Osteocyte (in vitro differentiated cells): ENCODE measurements around the gene MAML2. TPM values are rescaled to one million over a fixed set of nuclear protein-coding genes. Genes with fewer than 3 reads are reported as not detected.

ENCODE experiments used
- DNase-seq: peaks from one replicate; pipeline ENCODE4 v3.0.0; 2021; ENCODE audit warnings: mixed read lengths; ENCODE audit not compliant: unreplicated experiment; ENCODE audit errors: extremely low spot score
- H3K27ac Mint-ChIP-seq: one replicate; pipeline ENCODE4 v1.8.0; 2021; ENCODE audit warnings: mild to moderate bottlenecking, mixed read lengths; ENCODE audit not compliant: unreplicated experiment
- H3K27me3 Mint-ChIP-seq: one replicate; pipeline ENCODE4 v1.8.0; 2021; ENCODE audit warnings: mixed read lengths; ENCODE audit not compliant: unreplicated experiment
- H3K36me3 Mint-ChIP-seq: one replicate; pipeline ENCODE4 v1.8.0; 2021; ENCODE audit warnings: mixed read lengths; ENCODE audit not compliant: unreplicated experiment
- H3K4me1 Mint-ChIP-seq: one replicate; pipeline ENCODE4 v1.8.0; 2021; ENCODE audit warnings: mixed read lengths; ENCODE audit not compliant: unreplicated experiment
- H3K4me3 Mint-ChIP-seq: one replicate; pipeline ENCODE4 v1.8.0; 2021; ENCODE audit warnings: mild to moderate bottlenecking, moderate library complexity, mixed read lengths; ENCODE audit not compliant: unreplicated experiment
- H3K9me3 Mint-ChIP-seq: one replicate; pipeline ENCODE4 v1.8.0; 2021; ENCODE audit warnings: mixed read lengths; ENCODE audit not compliant: unreplicated experiment
- total RNA-seq: library from RNA; stranded (reverse); gene quantifications from 2 replicates; pipeline ENCODE4 v1.2.1, GENCODE V29; 2021
- TF ChIP-seq, protein P1 (sequence below): fragments of 200-600 bp; sonication (generic); IDR thresholded peaks from 2 replicates; pipeline ENCODE4 v1.5.0; 2021; ENCODE audit warnings: antibody characterized with exemption, mild to moderate bottlenecking, moderate library complexity

MAML2 gene
- total RNA-seq, 1 donor from 2014 or later, result 29.3 TPM

DNA sequence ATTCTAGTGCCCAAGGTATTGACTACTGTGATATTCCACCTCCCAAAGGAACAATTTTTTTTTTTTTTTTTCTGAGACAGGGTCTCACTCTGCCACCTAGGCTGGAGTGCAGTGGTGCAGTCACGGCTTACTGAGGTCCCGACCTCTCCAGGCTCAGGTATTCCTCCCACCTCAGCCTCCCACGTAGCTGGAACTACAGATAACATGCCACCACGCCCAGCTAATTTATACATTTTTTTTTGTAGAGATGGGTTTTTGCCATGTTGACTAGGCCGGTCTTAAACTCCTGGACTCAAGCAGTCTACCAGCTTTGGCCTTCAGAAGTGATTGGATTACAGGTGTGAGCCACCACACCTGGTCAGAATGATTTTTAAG is 33.4 kb downstream of the MAML2 start:
- Mint-ChIP-seq H3K4me3 (no peak overlapping the region), H3K27ac (peak overlapping the region; percentile 98), H3K4me1 (peaks cover 90% of the 10 kb centered on the region), H3K9me3 (no peaks in the 10 kb centered on the region), H3K36me3 (no peaks in the 10 kb centered on the region), H3K27me3 (no peaks in the 10 kb centered on the region)
- TF ChIP-seq, protein P1, sequence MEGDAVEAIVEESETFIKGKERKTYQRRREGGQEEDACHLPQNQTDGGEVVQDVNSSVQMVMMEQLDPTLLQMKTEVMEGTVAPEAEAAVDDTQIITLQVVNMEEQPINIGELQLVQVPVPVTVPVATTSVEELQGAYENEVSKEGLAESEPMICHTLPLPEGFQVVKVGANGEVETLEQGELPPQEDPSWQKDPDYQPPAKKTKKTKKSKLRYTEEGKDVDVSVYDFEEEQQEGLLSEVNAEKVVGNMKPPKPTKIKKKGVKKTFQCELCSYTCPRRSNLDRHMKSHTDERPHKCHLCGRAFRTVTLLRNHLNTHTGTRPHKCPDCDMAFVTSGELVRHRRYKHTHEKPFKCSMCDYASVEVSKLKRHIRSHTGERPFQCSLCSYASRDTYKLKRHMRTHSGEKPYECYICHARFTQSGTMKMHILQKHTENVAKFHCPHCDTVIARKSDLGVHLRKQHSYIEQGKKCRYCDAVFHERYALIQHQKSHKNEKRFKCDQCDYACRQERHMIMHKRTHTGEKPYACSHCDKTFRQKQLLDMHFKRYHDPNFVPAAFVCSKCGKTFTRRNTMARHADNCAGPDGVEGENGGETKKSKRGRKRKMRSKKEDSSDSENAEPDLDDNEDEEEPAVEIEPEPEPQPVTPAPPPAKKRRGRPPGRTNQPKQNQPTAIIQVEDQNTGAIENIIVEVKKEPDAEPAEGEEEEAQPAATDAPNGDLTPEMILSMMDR, result no peak
- DNase-seq, result no peak

DNA sequence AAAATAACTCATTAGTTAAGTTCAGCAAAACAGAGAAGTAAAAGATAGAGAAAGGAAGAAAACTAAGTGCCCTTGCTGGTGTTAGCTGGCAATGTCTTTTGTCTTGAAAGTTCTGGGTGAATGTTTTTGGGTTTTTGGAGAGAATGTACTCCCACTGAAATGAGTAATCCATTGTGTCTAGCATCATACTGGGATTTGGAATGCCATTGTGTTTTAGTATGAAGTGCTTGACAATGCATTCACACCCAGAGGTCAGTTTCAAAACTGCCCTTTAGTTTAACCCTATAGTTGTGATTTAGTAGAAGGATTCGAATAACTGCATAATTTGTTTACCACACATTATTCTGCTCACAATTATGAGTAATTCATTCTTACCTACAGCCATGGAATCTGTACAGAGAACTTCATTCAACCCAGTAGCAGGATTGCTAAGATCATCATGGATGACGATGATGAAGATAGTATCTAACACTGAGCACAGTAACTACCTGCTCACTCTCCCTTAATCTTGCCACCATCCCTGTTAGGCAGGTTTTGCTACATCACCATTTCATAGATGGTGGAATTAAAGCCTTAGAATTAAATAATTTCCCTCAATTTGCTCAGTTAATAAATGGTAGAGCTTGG is 33.9 kb downstream of the MAML2 start:
- Mint-ChIP-seq H3K9me3 (no peaks in the 10 kb centered on the region), H3K27me3 (no peaks in the 10 kb centered on the region), H3K4me3 (no peak overlapping the region), H3K36me3 (no peaks in the 10 kb centered on the region), H3K4me1 (peaks cover 87% of the 10 kb centered on the region), H3K27ac (peak overlapping the region; percentile 98)
- TF ChIP-seq, protein P1, result no peak
- no peak for DNase-seq

DNA sequence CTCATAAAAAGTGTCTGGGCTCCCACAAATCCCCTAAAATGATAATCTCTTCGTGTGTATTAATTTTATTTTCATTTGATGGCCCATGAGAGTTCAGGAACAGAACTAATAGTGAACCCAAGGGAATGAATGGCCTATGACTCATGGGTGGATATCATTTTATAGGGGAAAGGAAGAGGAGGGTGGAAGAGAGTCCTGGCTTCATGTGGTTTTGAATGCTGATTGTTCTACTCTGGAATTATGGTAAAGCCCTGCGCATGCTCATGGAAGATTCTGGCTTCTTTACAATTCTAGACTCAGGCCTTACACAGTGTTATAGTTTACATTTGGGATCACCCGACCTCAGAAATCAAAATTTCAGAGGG is 35.2 kb downstream of the MAML2 start:
- Mint-ChIP-seq H3K36me3 (no peaks in the 10 kb centered on the region), H3K4me1 (peaks cover 87% of the 10 kb centered on the region), H3K9me3 (no peaks in the 10 kb centered on the region), H3K27me3 (no peaks in the 10 kb centered on the region), H3K4me3 (peak overlapping the region; percentile 69), H3K27ac (peak overlapping the region; percentile 98)
- TF ChIP-seq, protein P1, result no peak
- no peak for DNase-seq

DNA sequence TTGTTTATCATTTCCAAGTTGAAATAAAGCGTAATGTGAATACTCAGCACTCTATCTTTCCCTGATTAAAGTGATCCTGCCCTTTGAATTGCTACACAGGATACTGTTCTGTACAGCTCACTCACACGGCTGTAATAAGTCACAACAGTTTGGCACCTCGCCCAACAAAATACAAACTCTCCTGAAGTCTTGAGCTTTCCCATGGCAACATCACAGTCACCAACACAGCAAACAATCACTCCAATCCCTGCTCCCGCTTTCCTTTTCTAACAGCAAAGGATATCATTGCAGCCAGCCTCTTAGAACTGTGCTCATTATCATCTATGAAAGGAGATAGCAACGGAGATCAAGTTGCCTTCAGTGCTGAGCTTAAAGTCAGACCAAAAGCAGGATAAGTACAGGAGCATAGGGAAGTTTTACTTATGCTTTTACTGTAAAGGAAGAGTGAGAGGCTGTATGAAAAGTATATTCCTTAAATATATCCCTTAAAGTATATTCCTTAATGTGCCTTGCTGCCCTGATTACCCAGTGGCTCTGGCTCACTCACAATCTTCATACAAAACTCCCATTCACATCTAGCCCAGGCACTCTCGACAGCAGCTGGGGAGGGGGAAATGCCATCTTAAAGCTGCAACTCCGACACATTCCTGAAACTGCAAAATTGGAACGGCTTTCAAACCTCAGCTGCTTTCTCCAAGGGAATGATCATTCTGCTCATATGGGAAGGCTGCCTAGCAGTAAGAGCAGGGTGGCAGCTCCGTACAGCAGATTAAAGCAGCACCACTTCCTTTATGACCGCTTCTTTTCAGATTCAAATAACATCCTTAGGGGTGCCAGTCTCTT is 35.8 kb downstream of the MAML2 start:
- peak overlapping the region; percentile 69 for H3K4me3 Mint-ChIP-seq
- TF ChIP-seq, protein P1, result no peak
- peaks cover 87% of the 10 kb centered on the region for H3K4me1 Mint-ChIP-seq
- H3K36me3 Mint-ChIP-seq, result no peaks in the 10 kb centered on the region
- H3K9me3 Mint-ChIP-seq, result no peaks in the 10 kb centered on the region
- DNase-seq, result peak; percentile 94
- peak overlapping the region; percentile 98 for H3K27ac Mint-ChIP-seq
- H3K27me3 Mint-ChIP-seq, result no peaks in the 10 kb centered on the region

DNA sequence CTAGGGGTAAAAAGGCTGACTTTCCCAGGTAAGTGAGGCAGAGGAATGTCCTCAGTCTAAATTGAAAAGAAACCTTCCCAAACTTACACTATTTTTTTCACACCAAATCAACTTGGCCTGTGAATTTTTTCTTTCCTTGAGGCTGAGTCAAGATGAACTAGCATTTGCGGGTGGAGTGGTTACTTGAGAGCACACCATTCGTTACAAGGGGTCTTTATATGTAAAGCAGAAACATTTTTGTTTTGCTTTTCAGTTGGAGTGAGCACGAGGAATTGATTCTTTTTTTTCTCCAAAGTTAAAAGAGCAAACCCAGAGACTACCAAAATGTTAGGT is 36.4 kb downstream of the MAML2 start:
- no peaks in the 10 kb centered on the region for H3K36me3 Mint-ChIP-seq
- TF ChIP-seq, protein P1, result no peak
- peak overlapping the region; percentile 69 for H3K4me3 Mint-ChIP-seq
- H3K27me3 Mint-ChIP-seq, result no peaks in the 10 kb centered on the region
- no peak for DNase-seq
- peak overlapping the region; percentile 98 for H3K27ac Mint-ChIP-seq
- no peaks in the 10 kb centered on the region for H3K9me3 Mint-ChIP-seq
- H3K4me1 Mint-ChIP-seq, result peaks cover 85% of the 10 kb centered on the region
